Endometrium (tissue), 2 donors: ENCODE measurements around the gene CARD8.

ENCODE experiments used
- FAIRE-seq: peaks from 2 replicates; lab custom pipeline; 2012; peaks lifted over from hg19 to GRCh38; lab: Jason Lieb, UNC
- donor health status: control.
- donor health status: control.

The CARD8 gene

GRCh38 chr19:48170817-48171347 lies 84.8 kb downstream of the CARD8 start:
- no peak for FAIRE-seq

GRCh38 chr19:48169939-48170803 lies 85.5 kb downstream of the CARD8 start, which contains the start of the genes LIG1 and ZSWIM9:
TSS of gene LIG1 (minus strand) at chr19:48170344. CDS start at chr19:48165566, 4,778 bp downstream.
TSS of gene ZSWIM9 (plus strand) at chr19:48170680. CDS start at chr19:48171803, 1,123 bp downstream.
- FAIRE-seq = peak; percentile 18

DNA sequence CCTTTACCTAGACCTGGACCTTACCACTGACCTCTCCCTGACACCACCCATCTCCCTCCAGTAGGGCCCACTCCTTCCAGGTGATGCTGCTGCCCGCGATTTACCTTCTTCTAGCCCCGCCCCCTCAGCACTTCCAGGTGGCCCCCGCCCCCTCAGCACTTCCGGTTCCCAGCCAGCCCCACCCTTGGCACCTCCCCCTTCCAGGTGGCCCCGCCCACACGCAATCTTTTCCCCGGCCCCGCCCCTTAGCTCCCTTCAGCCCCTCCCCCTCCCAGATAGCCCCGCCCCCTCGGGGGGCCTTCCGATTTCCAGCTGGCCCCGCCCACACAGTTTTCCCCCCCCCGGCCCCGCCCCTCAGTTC lies 86.2 kb downstream of the CARD8 start:
- no peak for FAIRE-seq

- FAIRE-seq = no peak
These were observed 87.0 kb downstream of the CARD8 start for GRCh38 chr19:48168689-48169088.

DNA sequence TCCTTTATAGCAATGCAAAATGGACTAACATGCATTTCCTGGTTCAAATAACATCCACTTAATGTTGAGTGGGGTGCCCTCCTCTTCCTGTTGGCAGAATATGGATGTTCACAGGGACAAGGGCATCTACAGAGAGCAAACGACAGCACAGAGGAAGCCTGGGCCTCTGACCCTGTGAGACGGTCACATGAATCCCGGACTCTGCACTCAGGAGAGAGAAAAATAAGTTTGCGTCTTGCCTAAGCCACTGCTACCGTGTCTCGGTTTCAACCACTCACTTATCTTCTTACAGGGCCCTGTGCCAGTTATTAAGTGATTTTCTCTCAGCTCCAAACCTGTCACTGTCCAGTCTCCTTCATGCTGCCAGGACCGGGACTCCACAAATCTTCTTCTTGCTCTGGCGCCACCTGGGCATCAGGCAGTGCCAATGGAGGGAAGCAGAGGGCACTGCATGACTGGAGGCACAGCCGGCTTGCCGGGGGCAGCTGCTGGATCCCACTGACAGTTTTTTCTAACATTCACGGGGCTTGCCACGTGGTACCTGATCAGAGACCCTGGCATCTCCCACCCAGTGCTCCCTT lies 97.4 kb downstream of the CARD8 start:
- FAIRE-seq = no peak
